GM19043 (cell line): ENCODE data around the gene ISOC1.
A peak's percentile ranks its signal among the peaks of the same experiment; 100 is the strongest.

Source experiments
- ATAC-seq: cut with Tn5 transposase; IDR thresholded peaks from one replicate; pipeline ENCODE4 v1.9.1; 2021; ENCODE audit warnings: low read depth; ENCODE audit not compliant: unreplicated experiment

Gene ISOC1

DNA sequence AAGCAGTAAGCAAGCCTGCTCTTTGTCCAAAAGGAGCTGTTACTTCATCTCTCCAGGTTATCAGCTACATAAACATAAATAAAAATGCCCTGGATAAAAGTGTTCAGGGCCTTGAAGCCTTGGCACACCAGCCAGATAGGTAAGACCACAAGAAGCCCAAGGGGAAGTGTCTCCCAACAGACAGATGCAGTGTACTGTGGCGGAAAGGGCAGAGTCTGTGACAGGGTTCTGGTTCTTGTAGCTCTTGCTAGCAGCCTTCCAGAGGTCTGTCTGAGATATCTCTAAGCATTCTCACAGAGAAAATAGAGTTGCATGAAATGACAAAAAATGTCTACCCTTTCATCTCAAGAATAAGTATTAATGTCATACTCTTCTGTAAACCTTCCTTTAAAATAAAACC is 30.1 kb downstream of the ISOC1 start:
- ATAC-seq: no peak

DNA sequence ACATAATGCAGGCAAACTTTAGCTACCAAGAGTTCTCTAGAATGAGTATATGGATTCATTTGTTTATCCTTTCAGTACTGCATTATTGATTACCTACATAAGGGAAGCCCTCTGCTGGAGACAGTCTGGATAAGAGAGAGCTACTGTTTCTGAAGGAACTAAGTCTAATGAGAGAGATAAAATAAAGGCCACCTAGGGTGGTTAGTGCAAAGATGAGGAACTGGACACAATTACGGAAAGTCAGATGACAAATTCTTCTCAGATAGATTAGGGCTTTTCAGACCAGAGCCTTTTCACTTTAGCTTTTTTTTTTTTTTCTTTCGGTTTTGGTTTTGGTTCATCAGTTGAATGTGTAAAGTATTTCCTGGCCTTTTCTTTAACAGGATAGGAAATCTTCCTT is 31.3 kb downstream of the ISOC1 start:
- ATAC-seq: peak; percentile 70

- no peak for ATAC-seq
Observed at GRCh38 chr5:129133553-129133952, 39.0 kb downstream of the ISOC1 start.

GRCh38 chr5:129135633-129136032 is 41.1 kb downstream of the ISOC1 start:
- peak; percentile 68 for ATAC-seq

GRCh38 chr5:129137637-129138036 is 43.1 kb downstream of the ISOC1 start:
- ATAC-seq: no peak

- ATAC-seq: no peak
Observed at GRCh38 chr5:129141078-129141477, 46.5 kb downstream of the ISOC1 start.

GRCh38 chr5:129141696-129142095 is 47.1 kb downstream of the ISOC1 start:
- no peak for ATAC-seq

DNA sequence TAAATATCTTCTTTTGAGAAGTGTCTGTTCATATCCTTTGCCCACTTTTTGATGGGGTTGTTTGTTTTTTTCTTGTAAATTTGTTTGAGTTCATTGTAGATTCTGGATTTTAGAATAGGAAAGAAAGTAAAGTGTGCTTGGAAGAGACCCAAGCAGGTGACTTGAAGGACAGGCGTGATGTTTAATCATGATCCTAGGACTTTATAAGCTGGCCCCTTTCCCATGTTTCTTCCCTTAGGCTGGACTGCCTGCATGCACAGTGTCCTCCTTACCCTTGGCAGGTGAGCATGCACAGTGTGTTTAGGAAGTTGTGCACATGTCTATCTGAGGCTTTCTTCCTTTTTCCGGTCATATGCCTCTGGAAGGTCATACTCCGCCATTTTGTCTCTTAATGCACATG is 61.3 kb downstream of the ISOC1 start:
- ATAC-seq: no peak

DNA sequence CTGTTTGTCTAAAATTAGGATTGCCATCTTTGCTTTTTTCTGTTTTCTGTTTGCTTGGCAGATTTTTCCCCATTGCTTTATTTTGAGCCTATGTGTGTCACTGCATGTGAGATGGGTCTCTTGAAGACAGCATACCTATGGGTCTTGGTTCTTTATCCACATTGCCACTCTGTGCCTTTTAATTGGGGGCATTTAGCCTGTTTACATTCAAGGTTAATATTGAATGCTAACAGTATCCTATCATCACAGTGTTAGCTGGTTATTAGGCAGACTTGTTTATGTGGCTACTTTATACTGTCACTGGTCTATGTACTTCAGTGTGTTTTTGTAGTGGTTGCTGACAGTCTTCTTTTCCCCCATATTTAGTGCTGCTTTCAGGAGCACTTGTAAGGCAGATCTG is 67.3 kb downstream of the ISOC1 start:
- ATAC-seq: no peak
